ENCODE data around the gene UNC5CL.

- no peak for TF ChIP-seq POLR2AphosphoS5 (IDR thresholded peaks at IDR 0.05)
- no peak for TF ChIP-seq POLR2A (IDR thresholded peaks at IDR 0.05)
These were observed 29.4 kb downstream of the UNC5CL start for GRCh38 chr6:41009669-41010068.
